ENCODE results near the gene HOXA11.

GRCh38 chr7:27146491-27147198, 38.4 kb downstream of the HOXA11 start:
- TF ChIP-seq POLR2A (IDR thresholded peaks at IDR 0.05) (no peak), CTCF (IDR thresholded peaks at IDR 0.05) (no peak)

All from heart left ventricle (tissue), 13 donors.